Upper lobe of left lung (tissue), 4 donors: ENCODE data around the gene DEPDC5.

Experiments
- POLR2A ChIP-seq, 4 donors: fragments of 450-650 bp; IDR thresholded peaks; one replicate each; pipeline ENCODE4 v1.5.1; 2016 to 2017; ENCODE audit warnings: antibody characterized with exemption in 4 of 4, mild to moderate bottlenecking in 2 of 4
- POLR2AphosphoS5 ChIP-seq, 2 donors: sonication (generic); formaldehyde crosslinking; IDR thresholded peaks; one replicate each; pipeline ENCODE4 v1.5.1; 2017; ENCODE audit warnings: antibody characterized with exemption in 2 of 2
- TF ChIP-seq, protein P1 (sequence below), 6 experiments: fragments of 450-650 bp in 4 of 6; fragments of 200-600 bp in 2 of 6; sonication (generic) in 2 of 6; IDR thresholded peaks; one replicate each; pipeline ENCODE4 v1.5.1; 2016 to 2019; ENCODE audit warnings: antibody characterized with exemption in 6 of 6

DNA sequence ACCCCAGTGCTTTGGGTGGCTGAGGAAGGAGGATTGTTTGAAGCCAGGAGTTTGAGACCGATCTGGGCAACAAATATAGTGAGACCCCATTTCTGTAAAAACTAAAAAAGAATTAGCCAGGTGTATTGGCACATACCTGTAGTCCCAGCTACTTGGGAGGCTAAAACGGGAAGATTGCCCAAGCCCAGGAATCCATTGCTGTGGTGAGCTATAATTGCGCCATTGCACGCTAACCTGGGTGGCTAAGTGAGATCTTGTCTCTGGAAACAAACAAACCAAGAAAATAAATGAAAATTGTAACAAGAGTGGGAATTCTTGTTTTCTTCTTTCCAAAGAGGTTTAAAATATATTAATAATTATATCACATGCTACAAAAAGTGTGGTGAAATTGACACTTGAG, 52.9 kb downstream of the DEPDC5 start:
- TF ChIP-seq, protein P1, sequence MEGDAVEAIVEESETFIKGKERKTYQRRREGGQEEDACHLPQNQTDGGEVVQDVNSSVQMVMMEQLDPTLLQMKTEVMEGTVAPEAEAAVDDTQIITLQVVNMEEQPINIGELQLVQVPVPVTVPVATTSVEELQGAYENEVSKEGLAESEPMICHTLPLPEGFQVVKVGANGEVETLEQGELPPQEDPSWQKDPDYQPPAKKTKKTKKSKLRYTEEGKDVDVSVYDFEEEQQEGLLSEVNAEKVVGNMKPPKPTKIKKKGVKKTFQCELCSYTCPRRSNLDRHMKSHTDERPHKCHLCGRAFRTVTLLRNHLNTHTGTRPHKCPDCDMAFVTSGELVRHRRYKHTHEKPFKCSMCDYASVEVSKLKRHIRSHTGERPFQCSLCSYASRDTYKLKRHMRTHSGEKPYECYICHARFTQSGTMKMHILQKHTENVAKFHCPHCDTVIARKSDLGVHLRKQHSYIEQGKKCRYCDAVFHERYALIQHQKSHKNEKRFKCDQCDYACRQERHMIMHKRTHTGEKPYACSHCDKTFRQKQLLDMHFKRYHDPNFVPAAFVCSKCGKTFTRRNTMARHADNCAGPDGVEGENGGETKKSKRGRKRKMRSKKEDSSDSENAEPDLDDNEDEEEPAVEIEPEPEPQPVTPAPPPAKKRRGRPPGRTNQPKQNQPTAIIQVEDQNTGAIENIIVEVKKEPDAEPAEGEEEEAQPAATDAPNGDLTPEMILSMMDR (IDR thresholded peaks at IDR 0.05) = no peak
- no peak for TF ChIP-seq POLR2AphosphoS5 (IDR thresholded peaks at IDR 0.05)
- no peak for TF ChIP-seq POLR2A (IDR thresholded peaks at IDR 0.05)
